GM12864 (cell line): ENCODE measurements around the gene CCR3.

Source experiments
- DNase-seq: peaks from one replicate; pipeline ENCODE4 v3.0.0-alpha.2; 2011; ENCODE audit warnings: low read depth
- H3K4me3 ChIP-seq: 2 replicates; pipeline ENCODE4 v1.5.1; 2011; ENCODE audit warnings: mild to moderate bottlenecking, low read depth, low read length, control low read depth
- TF ChIP-seq, protein P1 (sequence below): IDR thresholded peaks from 2 replicates; pipeline ENCODE4 v1.5.1; 2011; ENCODE audit warnings: low read depth, mild to moderate bottlenecking, moderate library complexity, low read length, control low read depth, inconsistent platforms; ENCODE audit errors: missing control alignments

Gene CCR3

DNA sequence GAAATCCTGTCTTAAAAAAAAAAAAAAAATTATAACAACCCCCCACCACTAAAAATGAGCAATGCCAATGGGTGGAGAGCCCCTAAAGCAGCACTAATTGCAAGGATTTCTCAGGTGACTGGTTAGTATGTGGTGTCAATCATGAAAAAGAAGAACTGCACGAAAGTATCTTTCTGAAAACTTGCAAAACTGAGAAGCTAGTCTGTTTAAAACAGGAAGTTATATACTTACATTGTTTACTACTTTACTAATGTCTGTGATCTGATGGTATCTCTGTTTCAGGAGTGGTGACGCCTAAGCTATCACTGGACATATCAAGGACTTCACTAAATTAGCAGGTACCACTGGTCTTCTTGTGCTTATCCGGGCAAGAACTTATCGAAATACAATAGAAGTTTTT, at the start of gene CCR3:
TSS of gene CCR3 (plus strand) at position 341 of the 400 bp plus-strand sequence. CDS start 22,699 bp downstream, outside the sequence.
- DNase-seq: no peak
- no peak within 1 kb of the TSS for H3K4me3 ChIP-seq
- TF ChIP-seq, protein P1, sequence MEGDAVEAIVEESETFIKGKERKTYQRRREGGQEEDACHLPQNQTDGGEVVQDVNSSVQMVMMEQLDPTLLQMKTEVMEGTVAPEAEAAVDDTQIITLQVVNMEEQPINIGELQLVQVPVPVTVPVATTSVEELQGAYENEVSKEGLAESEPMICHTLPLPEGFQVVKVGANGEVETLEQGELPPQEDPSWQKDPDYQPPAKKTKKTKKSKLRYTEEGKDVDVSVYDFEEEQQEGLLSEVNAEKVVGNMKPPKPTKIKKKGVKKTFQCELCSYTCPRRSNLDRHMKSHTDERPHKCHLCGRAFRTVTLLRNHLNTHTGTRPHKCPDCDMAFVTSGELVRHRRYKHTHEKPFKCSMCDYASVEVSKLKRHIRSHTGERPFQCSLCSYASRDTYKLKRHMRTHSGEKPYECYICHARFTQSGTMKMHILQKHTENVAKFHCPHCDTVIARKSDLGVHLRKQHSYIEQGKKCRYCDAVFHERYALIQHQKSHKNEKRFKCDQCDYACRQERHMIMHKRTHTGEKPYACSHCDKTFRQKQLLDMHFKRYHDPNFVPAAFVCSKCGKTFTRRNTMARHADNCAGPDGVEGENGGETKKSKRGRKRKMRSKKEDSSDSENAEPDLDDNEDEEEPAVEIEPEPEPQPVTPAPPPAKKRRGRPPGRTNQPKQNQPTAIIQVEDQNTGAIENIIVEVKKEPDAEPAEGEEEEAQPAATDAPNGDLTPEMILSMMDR: no peak

DNA sequence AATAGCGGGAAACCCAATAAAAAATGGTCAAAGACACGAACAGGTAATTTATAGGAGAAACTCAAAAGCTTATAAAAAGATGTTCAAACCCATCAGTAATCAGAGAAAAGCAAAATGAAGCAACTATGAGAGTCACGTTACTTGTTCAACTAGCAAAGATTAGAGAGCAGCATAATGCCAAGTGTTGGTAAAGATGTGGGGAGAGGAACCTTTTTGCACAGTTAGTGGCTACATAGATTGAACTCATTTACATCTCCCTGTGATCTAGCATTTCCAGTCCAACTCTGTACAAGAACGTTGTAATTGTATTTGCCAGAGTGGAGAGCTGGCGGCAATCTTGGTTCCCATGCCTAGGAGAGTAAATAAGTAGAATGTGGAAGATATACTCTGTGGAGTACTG, 49.3 kb upstream of the CCR3 start:
- TF ChIP-seq, protein P1: no peak
- no peak overlapping the region for H3K4me3 ChIP-seq
- DNase-seq: no peak

DNA sequence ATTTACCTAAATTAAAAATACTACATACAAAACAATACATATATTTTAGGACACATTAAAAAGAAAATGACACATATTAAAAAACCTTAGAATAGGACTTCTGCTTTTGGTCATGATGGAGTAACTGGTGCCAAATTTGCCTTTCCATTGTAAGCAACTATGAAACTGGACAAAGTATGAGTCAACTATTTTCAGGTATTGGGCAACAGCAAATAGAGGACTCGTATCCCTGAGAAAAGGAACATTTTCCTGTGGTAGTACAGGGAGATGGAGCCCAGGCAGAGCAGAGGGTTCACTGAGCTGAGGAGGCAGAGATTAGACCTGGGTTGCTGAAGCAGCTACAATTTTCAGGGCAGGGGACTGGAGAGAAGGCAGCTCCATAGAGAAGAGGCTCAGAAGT, 48.8 kb upstream of the CCR3 start:
- H3K4me3 ChIP-seq: no peak overlapping the region
- DNase-seq: no peak
- TF ChIP-seq, protein P1: no peak

DNA sequence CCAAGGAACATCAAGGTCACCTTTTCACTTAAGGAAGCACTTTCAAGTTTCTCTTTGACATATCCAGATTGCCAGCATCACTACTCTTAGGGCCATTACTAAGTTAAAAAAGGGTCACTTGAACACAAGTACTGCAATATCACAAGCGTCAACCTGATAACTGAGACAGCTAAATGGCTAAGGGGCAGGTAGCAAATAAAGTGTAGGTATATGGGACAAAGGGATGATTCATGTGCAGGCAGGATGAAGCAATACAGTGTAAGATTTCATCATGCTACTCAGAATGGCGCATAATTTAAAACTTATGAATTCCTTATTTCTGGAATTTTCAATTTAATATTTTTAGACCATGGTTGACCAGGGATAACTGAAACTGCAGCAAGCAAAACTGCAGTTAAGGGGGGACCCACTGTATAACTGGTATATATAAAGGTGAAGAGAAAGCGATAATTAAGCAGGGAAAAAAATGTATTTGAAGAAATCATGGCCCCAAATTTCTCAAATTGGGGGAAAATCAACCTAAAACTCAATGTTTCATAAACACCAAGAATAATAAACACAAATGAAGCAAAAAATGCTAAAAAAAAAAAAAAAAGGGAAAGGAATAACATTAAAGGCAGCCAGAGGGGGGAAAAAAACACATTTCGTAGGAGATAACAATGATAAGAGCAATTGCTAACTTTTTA, 47.2 kb upstream of the CCR3 start:
- TF ChIP-seq, protein P1: no peak
- no peak for DNase-seq
- H3K4me3 ChIP-seq: no peak overlapping the region

DNA sequence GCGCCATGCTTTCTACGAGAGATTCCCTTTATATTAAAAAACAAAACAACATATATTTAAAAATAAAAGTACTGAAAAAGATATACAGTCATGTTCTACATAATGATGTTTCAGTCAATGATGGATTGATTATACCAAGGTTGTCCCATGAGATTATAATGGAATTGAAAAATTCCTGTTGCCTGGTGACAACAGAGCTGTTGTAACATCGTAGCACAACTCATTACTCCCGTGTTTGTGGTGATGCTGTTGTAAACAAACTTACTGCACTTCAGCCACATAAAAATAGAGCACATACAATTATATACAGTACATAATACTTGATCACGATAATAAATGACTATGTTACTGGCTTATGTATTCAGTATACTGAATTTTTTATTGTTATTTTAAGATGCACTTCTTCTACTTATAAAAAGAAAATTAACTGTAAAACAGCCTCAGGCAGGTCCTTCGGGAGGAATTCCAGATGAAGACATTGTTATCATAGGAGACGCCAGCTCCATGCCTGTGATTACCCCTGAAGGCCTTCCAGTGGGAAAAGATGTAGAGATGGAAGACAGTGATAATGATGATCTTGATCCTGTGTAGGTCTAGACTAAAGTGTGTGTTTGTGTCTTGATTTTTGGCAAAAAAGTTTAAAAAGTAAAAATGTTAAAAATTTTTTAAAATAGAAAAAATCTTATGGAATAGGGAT, 45.9 kb upstream of the CCR3 start:
- TF ChIP-seq, protein P1: no peak
- H3K4me3 ChIP-seq: no peak overlapping the region
- no peak for DNase-seq

DNA sequence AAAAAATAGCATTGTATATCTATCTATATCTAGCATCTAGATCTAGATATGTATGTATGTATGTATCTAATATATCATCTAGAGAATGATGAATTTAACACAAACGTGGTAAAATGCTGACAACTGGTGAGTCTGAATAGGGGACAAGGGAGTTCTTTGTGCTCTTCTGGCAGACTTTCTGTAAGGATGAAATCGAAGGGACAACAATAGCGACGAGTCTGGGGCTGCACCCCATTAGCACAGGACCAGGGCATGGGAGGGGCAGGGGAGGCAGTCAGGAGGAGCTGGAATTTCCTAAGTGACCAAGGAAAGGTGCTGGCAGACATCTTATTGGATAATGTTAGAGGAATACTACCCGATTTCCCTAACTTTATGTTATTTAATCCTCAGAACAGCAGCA, 42.0 kb upstream of the CCR3 start:
- TF ChIP-seq, protein P1: no peak
- no peak for DNase-seq
- H3K4me3 ChIP-seq: no peak overlapping the region
